A549 (cell line): ENCODE data around the gene ACTN1.

Experiments
- BHLHE40 ChIP-seq: IDR thresholded peaks from 2 replicates; pipeline ENCODE4 v1.6.1; 2012; ENCODE audit warnings: low read depth, low read length, inconsistent platforms
- CEBPB ChIP-seq, 2 experiments: fragments of >200 bp in 1 of 2; sonication (Bioruptor Twin) in 1 of 2; formaldehyde crosslinking in 1 of 2; IDR thresholded peaks; 2 replicates each; pipeline ENCODE4 v1.6.1; 2012 to 2016
- CHD2 ChIP-seq: fragments of 150-350 bp; IDR thresholded peaks from 2 replicates; pipeline ENCODE4 v1.6.1; 2014; ENCODE audit warnings: low read length; ENCODE audit not compliant: partially characterized antibody
- HDAC2 ChIP-seq: fragments of 200-600 bp; sonication (generic); IDR thresholded peaks from 2 replicates; pipeline ENCODE4 v1.6.1; 2016
- MAZ ChIP-seq: fragments of 150-350 bp; IDR thresholded peaks from 2 replicates; pipeline ENCODE4 v1.6.1; 2014; ENCODE audit warnings: antibody characterized with exemption, low read depth, low read length, borderline replicate concordance
- MYC ChIP-seq: IDR thresholded peaks from 2 replicates; pipeline ENCODE4 v1.6.1; 2012; ENCODE audit warnings: mild to moderate bottlenecking, inconsistent platforms, low read length, improper control_type of control experiment, borderline replicate concordance
- PHF8 ChIP-seq: fragments of 200-600 bp; sonication (generic); IDR thresholded peaks from 2 replicates; pipeline ENCODE4 v1.6.1; 2016; ENCODE audit warnings: low read depth, mild to moderate bottlenecking, antibody characterized with exemption, moderate library complexity, borderline replicate concordance
- POLR2A ChIP-seq: IDR thresholded peaks from 2 replicates; pipeline ENCODE4 v1.6.1; 2012; ENCODE audit warnings: mild to moderate bottlenecking, low read length
- TFCP2L1 ChIP-seq: fragments of 250-450 bp; sonication (Bioruptor Pico); IDR thresholded peaks from 2 replicates; pipeline ENCODE4 v1.5.0; 2021; ENCODE audit warnings: mild to moderate bottlenecking
- TF ChIP-seq, protein P1 (sequence below): fragments of >200 bp; sonication (Bioruptor Twin); formaldehyde crosslinking; IDR thresholded peaks from 3 replicates; pipeline ENCODE4 v1.5.1; 2016
- TF ChIP-seq, protein P2 (sequence below): IDR thresholded peaks from 2 replicates; pipeline ENCODE4 v1.6.1; 2012
- TF ChIP-seq, protein P3 (sequence below): fragments of 200-600 bp; sonication (generic); IDR thresholded peaks from 2 replicates; pipeline ENCODE4 v1.6.1; 2016; ENCODE audit warnings: antibody characterized with exemption, mild to moderate bottlenecking, moderate library complexity
- TF ChIP-seq, protein P4 (sequence below): fragments of 450-650 bp; IDR thresholded peaks from 2 replicates; pipeline ENCODE4 v1.6.1; 2014; ENCODE audit warnings: antibody characterized with exemption

DNA sequence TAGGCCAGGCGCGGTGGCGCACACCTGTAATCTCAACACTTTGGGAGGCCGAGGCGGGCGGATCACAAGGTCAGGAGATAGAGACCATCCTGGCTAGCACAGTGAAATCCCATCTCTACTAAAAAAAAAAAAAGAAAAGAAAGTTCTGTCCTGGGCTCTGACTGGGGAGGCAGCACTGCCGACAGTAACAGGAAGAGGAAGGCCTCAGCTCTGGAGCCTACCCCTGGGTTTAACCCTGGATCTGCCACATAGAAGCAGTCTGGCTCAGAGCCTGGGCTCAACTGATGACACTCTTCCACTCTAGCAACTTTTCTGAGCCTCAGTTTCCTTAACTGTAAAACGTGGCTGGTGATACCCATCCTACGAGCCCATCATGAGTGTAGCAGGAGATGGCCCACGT is 60.5 kb downstream of the ACTN1 start:
- TF ChIP-seq CHD2 (no peak), MAZ (no peak), POLR2A (no peak), TFCP2L1 (CRISPR knock-in tag) (no peak), PHF8 (no peak), MYC (no peak), BHLHE40 (no peak), HDAC2 (no peak), CEBPB (IDR thresholded peaks at IDR 0.05) (no peak)
- TF ChIP-seq, protein P1, sequence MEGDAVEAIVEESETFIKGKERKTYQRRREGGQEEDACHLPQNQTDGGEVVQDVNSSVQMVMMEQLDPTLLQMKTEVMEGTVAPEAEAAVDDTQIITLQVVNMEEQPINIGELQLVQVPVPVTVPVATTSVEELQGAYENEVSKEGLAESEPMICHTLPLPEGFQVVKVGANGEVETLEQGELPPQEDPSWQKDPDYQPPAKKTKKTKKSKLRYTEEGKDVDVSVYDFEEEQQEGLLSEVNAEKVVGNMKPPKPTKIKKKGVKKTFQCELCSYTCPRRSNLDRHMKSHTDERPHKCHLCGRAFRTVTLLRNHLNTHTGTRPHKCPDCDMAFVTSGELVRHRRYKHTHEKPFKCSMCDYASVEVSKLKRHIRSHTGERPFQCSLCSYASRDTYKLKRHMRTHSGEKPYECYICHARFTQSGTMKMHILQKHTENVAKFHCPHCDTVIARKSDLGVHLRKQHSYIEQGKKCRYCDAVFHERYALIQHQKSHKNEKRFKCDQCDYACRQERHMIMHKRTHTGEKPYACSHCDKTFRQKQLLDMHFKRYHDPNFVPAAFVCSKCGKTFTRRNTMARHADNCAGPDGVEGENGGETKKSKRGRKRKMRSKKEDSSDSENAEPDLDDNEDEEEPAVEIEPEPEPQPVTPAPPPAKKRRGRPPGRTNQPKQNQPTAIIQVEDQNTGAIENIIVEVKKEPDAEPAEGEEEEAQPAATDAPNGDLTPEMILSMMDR, result no peak
- TF ChIP-seq, protein P2, sequence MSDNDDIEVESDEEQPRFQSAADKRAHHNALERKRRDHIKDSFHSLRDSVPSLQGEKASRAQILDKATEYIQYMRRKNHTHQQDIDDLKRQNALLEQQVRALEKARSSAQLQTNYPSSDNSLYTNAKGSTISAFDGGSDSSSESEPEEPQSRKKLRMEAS, result no peak
- TF ChIP-seq, protein P3, sequence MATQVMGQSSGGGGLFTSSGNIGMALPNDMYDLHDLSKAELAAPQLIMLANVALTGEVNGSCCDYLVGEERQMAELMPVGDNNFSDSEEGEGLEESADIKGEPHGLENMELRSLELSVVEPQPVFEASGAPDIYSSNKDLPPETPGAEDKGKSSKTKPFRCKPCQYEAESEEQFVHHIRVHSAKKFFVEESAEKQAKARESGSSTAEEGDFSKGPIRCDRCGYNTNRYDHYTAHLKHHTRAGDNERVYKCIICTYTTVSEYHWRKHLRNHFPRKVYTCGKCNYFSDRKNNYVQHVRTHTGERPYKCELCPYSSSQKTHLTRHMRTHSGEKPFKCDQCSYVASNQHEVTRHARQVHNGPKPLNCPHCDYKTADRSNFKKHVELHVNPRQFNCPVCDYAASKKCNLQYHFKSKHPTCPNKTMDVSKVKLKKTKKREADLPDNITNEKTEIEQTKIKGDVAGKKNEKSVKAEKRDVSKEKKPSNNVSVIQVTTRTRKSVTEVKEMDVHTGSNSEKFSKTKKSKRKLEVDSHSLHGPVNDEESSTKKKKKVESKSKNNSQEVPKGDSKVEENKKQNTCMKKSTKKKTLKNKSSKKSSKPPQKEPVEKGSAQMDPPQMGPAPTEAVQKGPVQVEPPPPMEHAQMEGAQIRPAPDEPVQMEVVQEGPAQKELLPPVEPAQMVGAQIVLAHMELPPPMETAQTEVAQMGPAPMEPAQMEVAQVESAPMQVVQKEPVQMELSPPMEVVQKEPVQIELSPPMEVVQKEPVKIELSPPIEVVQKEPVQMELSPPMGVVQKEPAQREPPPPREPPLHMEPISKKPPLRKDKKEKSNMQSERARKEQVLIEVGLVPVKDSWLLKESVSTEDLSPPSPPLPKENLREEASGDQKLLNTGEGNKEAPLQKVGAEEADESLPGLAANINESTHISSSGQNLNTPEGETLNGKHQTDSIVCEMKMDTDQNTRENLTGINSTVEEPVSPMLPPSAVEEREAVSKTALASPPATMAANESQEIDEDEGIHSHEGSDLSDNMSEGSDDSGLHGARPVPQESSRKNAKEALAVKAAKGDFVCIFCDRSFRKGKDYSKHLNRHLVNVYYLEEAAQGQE, result no peak
- TF ChIP-seq, protein P4, sequence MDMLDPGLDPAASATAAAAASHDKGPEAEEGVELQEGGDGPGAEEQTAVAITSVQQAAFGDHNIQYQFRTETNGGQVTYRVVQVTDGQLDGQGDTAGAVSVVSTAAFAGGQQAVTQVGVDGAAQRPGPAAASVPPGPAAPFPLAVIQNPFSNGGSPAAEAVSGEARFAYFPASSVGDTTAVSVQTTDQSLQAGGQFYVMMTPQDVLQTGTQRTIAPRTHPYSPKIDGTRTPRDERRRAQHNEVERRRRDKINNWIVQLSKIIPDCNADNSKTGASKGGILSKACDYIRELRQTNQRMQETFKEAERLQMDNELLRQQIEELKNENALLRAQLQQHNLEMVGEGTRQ, result no peak
